WTC11 (cell line): ENCODE results near the gene RUNX2.

Source experiments
- CREM ChIP-seq: sonication (generic); formaldehyde crosslinking; IDR thresholded peaks from 2 replicates; pipeline ENCODE4 v1.8.1; 2022; ENCODE audit warnings: mild to moderate bottlenecking, missing genetic modification reagents, moderate library complexity
- TEAD4 ChIP-seq: sonication (generic); formaldehyde crosslinking; IDR thresholded peaks from 2 replicates; pipeline ENCODE4 v1.8.0; 2022; ENCODE audit warnings: mild to moderate bottlenecking, missing genetic modification reagents
- TF ChIP-seq, protein P1 (sequence below): fragments of 200-600 bp; IDR thresholded peaks from 2 replicates; pipeline ENCODE4 v1.8.0; 2022; ENCODE audit warnings: antibody characterized with exemption
- TF ChIP-seq, protein P2 (sequence below): sonication (generic); formaldehyde crosslinking; IDR thresholded peaks from 2 replicates; pipeline ENCODE4 v1.8.0; 2022; ENCODE audit warnings: missing genetic modification reagents

DNA sequence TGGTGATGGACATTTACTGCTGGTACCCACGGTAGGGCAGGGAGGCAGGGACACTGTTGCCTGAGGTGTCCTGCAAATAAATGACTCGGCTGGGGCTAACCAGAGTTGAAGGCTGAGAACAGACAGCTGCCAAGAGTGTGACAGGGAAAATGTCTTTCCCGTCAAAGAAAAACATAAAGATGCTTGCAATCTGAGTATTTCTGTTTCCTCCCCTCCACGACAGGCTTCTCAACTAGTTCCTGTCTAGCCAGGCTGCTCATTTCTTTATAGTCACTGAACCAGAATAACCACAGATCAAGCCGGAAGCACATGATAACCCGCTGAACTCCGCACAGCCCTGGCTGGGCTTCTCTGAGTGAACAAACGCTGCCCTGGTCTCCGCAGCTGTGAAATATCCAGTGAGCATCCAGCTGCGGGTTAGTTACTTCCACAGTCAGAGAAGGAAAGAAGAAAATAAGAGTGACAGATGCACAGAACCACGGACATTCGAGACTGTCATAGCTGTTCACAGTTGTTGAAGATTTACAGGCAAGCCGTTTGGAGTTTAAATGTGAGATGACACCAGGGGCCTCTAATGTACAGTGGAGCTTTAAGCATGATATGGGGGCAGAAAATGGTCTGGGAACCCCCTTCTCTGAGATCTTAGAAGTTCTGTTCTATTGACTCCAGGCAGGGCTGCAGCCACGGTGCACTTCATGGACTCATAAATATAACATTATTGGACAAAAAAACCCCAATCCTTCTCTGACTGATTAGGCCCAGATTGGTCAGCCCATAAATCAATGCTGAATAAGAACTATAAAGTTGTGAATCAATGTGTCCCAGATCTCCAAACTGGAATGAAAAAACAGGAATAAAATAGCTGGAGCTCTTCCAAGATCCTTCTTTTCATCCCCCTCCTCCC lies 349.5 kb downstream of the RUNX2 start:
- TF ChIP-seq, protein P1, sequence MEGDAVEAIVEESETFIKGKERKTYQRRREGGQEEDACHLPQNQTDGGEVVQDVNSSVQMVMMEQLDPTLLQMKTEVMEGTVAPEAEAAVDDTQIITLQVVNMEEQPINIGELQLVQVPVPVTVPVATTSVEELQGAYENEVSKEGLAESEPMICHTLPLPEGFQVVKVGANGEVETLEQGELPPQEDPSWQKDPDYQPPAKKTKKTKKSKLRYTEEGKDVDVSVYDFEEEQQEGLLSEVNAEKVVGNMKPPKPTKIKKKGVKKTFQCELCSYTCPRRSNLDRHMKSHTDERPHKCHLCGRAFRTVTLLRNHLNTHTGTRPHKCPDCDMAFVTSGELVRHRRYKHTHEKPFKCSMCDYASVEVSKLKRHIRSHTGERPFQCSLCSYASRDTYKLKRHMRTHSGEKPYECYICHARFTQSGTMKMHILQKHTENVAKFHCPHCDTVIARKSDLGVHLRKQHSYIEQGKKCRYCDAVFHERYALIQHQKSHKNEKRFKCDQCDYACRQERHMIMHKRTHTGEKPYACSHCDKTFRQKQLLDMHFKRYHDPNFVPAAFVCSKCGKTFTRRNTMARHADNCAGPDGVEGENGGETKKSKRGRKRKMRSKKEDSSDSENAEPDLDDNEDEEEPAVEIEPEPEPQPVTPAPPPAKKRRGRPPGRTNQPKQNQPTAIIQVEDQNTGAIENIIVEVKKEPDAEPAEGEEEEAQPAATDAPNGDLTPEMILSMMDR, result no peak
- TF ChIP-seq CREM (CRISPR knock-in tag), result no peak
- TF ChIP-seq, protein P2, sequence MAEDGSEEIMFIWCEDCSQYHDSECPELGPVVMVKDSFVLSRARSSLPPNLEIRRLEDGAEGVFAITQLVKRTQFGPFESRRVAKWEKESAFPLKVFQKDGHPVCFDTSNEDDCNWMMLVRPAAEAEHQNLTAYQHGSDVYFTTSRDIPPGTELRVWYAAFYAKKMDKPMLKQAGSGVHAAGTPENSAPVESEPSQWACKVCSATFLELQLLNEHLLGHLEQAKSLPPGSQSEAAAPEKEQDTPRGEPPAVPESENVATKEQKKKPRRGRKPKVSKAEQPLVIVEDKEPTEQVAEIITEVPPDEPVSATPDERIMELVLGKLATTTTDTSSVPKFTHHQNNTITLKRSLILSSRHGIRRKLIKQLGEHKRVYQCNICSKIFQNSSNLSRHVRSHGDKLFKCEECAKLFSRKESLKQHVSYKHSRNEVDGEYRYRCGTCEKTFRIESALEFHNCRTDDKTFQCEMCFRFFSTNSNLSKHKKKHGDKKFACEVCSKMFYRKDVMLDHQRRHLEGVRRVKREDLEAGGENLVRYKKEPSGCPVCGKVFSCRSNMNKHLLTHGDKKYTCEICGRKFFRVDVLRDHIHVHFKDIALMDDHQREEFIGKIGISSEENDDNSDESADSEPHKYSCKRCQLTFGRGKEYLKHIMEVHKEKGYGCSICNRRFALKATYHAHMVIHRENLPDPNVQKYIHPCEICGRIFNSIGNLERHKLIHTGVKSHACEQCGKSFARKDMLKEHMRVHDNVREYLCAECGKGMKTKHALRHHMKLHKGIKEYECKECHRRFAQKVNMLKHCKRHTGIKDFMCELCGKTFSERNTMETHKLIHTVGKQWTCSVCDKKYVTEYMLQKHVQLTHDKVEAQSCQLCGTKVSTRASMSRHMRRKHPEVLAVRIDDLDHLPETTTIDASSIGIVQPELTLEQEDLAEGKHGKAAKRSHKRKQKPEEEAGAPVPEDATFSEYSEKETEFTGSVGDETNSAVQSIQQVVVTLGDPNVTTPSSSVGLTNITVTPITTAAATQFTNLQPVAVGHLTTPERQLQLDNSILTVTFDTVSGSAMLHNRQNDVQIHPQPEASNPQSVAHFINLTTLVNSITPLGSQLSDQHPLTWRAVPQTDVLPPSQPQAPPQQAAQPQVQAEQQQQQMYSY (CRISPR knock-in tag), result no peak
- TF ChIP-seq TEAD4, result no peak
